GM12872 (cell line): ENCODE measurements around the gene EML6.

Experiments used
- TF ChIP-seq, protein P1 (sequence below): IDR thresholded peaks from 3 replicates; pipeline ENCODE4 v1.5.1; 2011; ENCODE audit warnings: low read depth, mild to moderate bottlenecking, low read length, moderate library complexity; ENCODE audit not compliant: insufficient read depth

Gene EML6

DNA sequence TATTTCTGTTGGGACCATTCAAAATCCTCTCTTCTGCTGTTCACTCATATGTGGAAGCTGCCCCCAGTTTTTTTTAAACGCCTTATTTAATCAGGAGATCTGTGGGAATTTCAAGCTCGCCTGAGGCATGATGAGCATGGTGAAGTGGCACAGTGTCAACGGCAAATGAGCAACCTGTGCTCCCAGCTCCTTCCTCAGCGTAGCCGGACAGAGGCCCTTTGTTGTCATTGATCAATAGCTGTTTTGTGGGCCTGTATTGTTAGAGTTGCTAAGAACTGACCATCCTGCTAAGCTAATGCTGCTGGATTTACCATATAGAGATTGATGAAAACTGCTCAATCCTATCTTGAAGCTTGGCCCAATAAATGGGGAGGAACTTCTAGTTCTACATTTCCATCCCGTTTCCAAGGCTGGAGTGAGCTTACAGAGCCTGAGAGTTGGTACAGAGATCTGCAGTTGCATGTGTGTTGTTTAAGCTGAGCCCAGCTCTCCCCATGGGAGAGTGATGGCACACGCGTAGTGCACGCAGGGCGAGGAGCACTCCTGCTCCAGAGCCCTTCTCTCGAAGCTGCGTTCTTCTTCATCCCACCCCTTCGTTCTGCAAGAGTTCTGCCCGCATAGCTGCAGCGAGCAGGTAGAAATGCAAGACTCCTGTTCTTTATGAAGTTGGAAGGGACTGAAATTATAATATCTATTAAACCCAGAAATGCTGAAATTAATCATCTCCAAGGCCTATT lies 218.0 kb downstream of the EML6 start:
- TF ChIP-seq, protein P1, sequence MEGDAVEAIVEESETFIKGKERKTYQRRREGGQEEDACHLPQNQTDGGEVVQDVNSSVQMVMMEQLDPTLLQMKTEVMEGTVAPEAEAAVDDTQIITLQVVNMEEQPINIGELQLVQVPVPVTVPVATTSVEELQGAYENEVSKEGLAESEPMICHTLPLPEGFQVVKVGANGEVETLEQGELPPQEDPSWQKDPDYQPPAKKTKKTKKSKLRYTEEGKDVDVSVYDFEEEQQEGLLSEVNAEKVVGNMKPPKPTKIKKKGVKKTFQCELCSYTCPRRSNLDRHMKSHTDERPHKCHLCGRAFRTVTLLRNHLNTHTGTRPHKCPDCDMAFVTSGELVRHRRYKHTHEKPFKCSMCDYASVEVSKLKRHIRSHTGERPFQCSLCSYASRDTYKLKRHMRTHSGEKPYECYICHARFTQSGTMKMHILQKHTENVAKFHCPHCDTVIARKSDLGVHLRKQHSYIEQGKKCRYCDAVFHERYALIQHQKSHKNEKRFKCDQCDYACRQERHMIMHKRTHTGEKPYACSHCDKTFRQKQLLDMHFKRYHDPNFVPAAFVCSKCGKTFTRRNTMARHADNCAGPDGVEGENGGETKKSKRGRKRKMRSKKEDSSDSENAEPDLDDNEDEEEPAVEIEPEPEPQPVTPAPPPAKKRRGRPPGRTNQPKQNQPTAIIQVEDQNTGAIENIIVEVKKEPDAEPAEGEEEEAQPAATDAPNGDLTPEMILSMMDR = no peak

DNA sequence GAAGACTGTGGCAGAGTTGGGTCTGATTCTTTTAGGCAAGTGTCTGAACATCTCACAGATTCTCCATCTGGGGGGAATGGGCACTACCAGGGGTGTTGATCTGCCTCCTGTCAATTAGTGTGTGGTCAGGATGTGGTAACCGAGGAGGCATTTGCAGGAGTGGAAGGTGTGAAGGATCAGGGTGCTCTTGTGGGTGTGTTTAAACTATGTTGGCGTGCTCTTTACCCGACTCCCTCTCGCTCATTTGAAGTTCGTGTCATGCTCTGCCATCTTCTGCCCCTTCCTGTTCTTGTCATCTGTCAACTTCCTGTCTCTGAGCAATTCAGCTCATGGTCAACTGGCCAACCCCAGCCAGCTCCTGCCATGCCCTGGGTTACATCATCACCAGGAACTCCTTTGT lies 218.9 kb downstream of the EML6 start:
- TF ChIP-seq, protein P1 = no peak

DNA sequence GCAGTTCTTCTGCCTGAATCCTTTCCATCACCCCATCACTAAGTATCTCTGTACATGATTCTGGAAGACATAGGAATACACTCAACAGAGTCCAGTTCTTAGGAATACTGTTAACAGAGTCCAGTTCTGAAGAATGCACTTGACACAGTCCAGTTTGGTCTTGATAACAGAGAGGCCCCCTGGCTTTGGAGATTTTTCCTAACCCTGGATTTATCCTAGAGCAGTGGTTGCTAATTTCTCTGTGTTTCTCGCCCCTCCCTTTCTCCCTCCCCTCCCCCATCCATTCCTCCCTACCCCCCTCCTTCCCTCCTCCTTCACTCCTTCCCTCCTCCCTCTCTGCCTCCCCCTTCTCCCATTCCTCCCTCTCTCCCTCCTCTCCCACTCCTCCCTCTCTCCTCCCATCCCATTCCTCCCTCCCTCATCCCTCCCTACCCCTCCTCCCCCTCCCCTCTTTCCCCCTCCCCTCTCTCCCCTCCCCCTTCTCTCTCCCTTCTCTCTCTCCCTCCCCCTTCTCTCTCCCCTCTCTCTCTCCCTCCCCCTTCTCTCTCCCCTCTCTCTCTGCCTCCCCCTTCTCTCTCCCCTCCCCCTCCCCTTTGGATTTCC lies 221.4 kb downstream of the EML6 start:
- TF ChIP-seq, protein P1 = no peak

DNA sequence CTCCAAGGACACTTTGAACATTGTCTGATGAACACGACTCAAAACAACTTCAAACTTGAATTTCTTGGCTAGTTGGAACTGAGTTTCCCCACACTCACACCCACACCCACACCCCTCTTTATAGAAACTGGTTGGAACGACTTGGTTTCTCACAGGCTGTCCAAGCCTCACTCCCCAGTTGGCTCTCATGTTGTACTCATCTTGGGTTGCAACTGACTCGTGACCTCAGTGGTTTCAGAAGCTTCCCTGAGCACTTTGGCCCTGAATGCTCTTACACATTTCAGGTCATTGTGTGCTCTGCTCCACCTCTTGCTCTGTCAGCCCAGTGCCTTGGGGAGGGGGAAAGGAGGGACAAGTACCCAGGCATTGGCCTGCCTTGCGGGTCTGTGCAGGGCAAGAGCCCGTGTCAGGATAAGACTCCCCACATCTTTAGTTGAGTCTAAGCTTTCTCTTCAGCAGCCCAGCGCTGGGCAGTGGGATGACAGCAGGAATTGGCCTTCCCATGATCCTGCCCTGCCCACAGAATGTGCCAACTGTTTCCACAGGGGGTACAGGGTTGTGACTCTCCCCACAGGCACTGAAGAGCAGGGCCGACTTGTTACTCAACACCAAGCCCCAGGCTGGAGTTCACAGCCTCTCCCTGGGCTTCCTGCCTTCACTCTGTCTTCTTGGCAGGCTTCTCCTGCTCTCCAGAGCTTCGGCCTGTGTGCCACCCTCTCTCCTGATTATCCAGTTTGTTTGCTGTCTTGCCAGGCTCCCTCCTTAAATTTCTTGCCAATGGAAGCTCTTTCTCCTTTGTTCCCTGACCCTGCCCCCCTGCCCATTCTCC lies 222.1 kb downstream of the EML6 start:
- TF ChIP-seq, protein P1 = no peak

DNA sequence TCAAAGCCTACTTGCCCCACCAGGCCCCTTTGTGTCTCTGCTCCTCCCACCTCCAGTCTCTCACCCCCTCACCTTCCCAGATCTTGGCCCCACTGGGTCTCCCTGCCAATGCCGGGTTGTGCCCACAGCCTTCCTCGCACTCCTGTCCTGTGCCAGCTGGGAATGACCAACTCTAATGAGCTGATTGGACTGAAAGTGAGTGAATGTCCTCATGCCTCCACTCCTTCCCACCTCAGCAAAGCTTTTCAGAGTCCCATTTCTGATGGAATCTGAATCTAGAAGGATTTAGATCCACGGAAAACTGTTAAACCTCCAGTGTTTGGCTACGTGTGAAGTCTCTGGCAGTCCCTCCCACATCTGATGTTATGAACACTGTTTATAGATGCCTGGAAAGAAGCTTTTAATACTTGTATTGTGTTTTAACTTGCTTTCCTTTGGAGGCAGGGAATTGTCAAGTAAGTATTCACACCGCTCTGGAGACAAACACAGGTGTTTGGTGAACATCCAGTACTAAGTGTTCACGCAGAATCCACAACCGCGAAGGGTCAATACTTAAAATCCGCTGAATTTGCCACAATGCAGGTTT lies 222.9 kb downstream of the EML6 start:
- TF ChIP-seq, protein P1 = no peak

DNA sequence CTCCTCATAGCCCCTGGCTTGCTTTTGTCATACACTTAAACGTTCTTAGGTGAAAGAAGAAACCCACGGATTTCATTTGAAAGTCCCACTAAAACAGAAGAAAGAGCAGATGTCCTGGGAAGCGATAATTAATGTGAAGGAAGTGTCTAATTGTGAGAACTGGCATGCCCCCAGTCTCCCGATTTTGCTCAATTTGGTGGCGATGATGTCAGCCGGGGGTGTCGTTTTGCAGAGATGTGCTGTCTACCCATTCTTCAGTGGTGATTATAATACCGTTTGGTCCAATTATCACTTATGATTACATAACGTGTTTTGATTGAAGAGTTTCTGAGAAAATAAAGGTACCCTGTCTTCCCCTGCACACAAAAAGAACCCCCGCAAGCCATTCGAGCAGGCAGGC lies 223.7 kb downstream of the EML6 start:
- TF ChIP-seq, protein P1 = no peak

DNA sequence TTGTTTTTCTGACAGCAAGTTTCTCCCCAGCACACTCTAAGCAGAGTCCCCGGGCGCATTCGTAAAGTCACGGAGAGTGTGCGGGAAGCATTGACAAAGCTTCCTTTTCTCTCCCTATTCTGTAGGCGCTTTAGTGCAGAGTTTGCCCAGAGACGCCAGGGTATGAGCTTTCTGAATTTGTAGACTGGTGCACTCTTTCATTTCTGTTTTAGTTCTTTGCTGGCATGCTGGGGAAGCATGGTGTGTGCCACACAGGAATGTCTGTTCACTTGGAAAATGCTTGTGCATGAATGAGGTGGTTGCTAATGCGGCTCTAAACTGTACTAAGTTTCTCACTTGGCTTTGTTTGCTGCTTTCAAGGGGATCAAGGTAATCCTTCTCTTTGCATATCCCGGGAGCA lies 224.2 kb downstream of the EML6 start:
- TF ChIP-seq, protein P1 = no peak
